Transverse colon (tissue), 4 donors: ENCODE data around the gene POLD1. TPM values are rescaled to one million over a fixed set of nuclear protein-coding genes. Genes with fewer than 3 reads are reported as not detected.

Experiments
- DNase-seq: peaks from one replicate; pipeline ENCODE4 v3.0.0-alpha.2; 2019
- H3K27ac ChIP-seq, 4 donors: fragments of 200-600 bp; sonication (generic); 2 replicates each; pipeline ENCODE4 v1.5.1; 2016 to 2018; ENCODE audit warnings: inconsistent platforms in 4 of 4
- H3K27me3 ChIP-seq: fragments of 200-600 bp; sonication (generic); 2 replicates; pipeline ENCODE4 v1.5.1; 2017; ENCODE audit warnings: inconsistent platforms
- H3K36me3 ChIP-seq, 4 donors: fragments of 200-600 bp; sonication (generic); 2 replicates each; pipeline ENCODE4 v1.5.1; 2017 to 2019; ENCODE audit warnings: inconsistent platforms in 4 of 4
- H3K4me1 ChIP-seq, 4 donors: fragments of 200-600 bp; sonication (generic); 2 replicates each; pipeline ENCODE4 v1.5.1; 2017 to 2020; ENCODE audit warnings: inconsistent platforms in 4 of 4
- H3K4me3 ChIP-seq, 4 donors: fragments of 200-600 bp; sonication (generic); 1 replicate in 1 of 4; 2 replicates in 3 of 4; pipeline versions ENCODE4 v1.5.1 to v1.6.1; 2017 to 2019; ENCODE audit warnings: inconsistent platforms in 4 of 4
- H3K9me3 ChIP-seq, 2 donors: fragments of 200-600 bp; sonication (generic); 2 replicates each; pipeline ENCODE4 v1.5.1; 2017 to 2019; ENCODE audit warnings: inconsistent platforms in 2 of 2
- EP300 ChIP-seq: sonication (generic); formaldehyde crosslinking; IDR thresholded peaks from one replicate; pipeline ENCODE4 v1.6.1; 2017; ENCODE audit warnings: antibody characterized with exemption, low read depth
- POLR2A ChIP-seq: fragments of 450-650 bp; IDR thresholded peaks from one replicate; pipeline ENCODE4 v1.6.1; 2016; ENCODE audit warnings: antibody characterized with exemption, mild to moderate bottlenecking, moderate library complexity
- POLR2AphosphoS5 ChIP-seq, 3 donors: sonication (generic); formaldehyde crosslinking; IDR thresholded peaks; one replicate each; pipeline ENCODE4 v1.6.1; 2016; ENCODE audit warnings: antibody characterized with exemption in 3 of 3
- WGBS, 2 donors: methylation state at CpG; one replicate each; pipeline ENCODE4 v1.1.5; 2018; ENCODE audit warnings: low coverage in 1 of 2; 5-methylcytosine and 5-hydroxymethylcytosine counted together
- in situ Hi-C, 4 donors: fragments of 200-750 bp; cut with MboI; loops; one replicate each; pipeline versions ENCODE4 v1.15.0 to v1.15.1; 2017; ENCODE audit warnings: low sequenced_read_pairs in 3 of 4, low pct_ligation_motif_present in 1 of 4, low pct_unique_long_range_greater_than_20kb in 1 of 4
- intact Hi-C: fragments of 100-400 bp; cut with DNase I; formaldehyde crosslinking; loops from one replicate; pipeline ENCODE4 v1.15.1; 2023; ENCODE audit warnings: low total_unique reads
- total RNA-seq, 4 donors: library from RNA; depleted of rRNA; stranded (reverse); fragments of >200 nt; gene quantifications; one replicate each; pipeline ENCODE4 v1.1.0, GENCODE V29; 2016
- TF ChIP-seq, protein P1 (sequence below), 5 experiments: fragments of 200-600 bp in 3 of 5; fragments of 450-650 bp in 2 of 5; sonication (generic) in 3 of 5; IDR thresholded peaks; 1 replicate in 2 of 5; 2 replicates in 3 of 5; pipeline ENCODE4 v1.5.1; 2016 to 2017; ENCODE audit warnings: antibody characterized with exemption in 5 of 5, inconsistent platforms in 3 of 5, mild to moderate bottlenecking in 2 of 5, moderate library complexity in 1 of 5

Gene POLD1
- total RNA-seq, 4 donors from 2014 or later: 14.6 to 59.1 (median 25.9) TPM

DNA sequence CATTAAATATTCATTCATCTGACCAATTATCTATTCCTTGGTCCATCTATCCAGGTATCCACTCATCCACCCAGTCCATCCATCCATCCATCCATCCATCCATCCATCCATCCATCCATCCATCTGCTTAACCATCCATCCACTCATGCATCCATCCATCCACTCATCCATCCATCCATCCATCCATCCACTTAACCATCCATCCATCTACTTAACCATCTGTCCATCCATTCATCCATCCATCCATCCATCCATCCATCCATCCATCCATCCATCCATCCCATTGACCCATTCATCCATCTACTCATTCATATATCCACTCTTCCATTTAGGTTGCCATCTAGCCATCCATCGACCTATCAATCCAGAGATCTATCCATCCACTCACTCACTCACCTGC, 59.9 kb downstream of the POLD1 start:
- no peak for DNase-seq
- no peaks in the 10 kb centered on the region for H3K4me1 ChIP-seq
- H3K4me3 ChIP-seq: no peak overlapping the region
- in situ Hi-C loops: no loop called here
- intact Hi-C loops: no loop called here
- no peaks in the 10 kb centered on the region for H3K36me3 ChIP-seq
- H3K9me3 ChIP-seq: no peaks in the 10 kb centered on the region
- TF ChIP-seq POLR2AphosphoS5 (IDR thresholded peaks at IDR 0.05): no peak
- no peak for TF ChIP-seq POLR2A
- no peak overlapping the region for H3K27ac ChIP-seq
- no peaks in the 10 kb centered on the region for H3K27me3 ChIP-seq
- 48 to 50% methylated on average over 1 of the region's 1 CpG for WGBS, 2 donors

DNA sequence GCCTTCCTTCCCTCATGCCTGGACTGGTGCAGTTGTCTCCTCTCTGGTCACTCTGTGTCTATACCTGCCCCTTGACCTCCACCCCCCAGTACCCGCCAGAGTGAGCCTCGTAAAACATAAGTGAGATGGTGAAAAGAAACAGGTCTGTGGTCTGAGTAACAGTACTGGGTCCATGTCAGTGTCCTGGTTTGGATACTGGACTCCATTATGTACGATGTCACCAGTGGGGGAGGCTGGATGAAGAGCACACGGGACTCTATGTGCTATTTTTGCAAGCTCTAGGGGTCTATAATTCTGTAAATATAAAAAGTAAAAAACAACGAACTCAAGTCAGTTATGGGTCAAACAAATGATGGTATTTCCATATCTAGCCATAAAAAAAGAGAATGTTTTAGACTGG, 62.9 kb downstream of the POLD1 start:
- intact Hi-C loops (no loop called here), in situ Hi-C loops (no loop called here)
- no peak overlapping the region for H3K27ac ChIP-seq
- H3K9me3 ChIP-seq: no peaks in the 10 kb centered on the region
- H3K4me3 ChIP-seq: no peak overlapping the region
- TF ChIP-seq, protein P1, sequence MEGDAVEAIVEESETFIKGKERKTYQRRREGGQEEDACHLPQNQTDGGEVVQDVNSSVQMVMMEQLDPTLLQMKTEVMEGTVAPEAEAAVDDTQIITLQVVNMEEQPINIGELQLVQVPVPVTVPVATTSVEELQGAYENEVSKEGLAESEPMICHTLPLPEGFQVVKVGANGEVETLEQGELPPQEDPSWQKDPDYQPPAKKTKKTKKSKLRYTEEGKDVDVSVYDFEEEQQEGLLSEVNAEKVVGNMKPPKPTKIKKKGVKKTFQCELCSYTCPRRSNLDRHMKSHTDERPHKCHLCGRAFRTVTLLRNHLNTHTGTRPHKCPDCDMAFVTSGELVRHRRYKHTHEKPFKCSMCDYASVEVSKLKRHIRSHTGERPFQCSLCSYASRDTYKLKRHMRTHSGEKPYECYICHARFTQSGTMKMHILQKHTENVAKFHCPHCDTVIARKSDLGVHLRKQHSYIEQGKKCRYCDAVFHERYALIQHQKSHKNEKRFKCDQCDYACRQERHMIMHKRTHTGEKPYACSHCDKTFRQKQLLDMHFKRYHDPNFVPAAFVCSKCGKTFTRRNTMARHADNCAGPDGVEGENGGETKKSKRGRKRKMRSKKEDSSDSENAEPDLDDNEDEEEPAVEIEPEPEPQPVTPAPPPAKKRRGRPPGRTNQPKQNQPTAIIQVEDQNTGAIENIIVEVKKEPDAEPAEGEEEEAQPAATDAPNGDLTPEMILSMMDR (IDR thresholded peaks at IDR 0.05): no peak
- no peak for TF ChIP-seq POLR2A
- no peak for DNase-seq
- peaks cover 14% of the 10 kb centered on the region for H3K27me3 ChIP-seq
- 63 to 69% methylated on average over 3 to 5 of the region's 5 CpGs for WGBS, 2 donors
- H3K36me3 ChIP-seq: no peaks in the 10 kb centered on the region
- H3K4me1 ChIP-seq: no peaks in the 10 kb centered on the region

DNA sequence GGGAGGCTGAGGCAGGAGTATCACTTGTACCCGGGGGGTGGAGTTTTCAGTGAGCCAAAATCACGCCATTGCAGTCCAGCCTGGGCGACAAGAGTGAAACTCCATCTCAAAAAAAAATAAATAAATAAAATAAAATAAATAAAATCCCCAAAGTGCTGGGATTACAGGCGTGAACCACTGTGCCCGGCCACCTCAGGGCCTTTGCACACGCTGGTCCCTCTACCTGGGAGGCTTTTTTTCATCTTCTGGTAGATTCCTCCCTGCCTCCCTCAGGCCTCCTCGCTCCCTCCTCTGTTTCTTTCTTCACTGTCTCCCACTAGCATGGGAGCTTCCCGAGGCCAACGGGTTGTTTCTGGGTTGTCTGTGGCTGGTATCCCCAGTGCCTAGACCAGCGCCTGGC, 63.6 kb downstream of the POLD1 start:
- intact Hi-C loops: no loop called here
- H3K27ac ChIP-seq: no peak overlapping the region
- TF ChIP-seq POLR2AphosphoS5 (IDR thresholded peaks at IDR 0.05) (no peak), EP300 (no peak), POLR2A (no peak)
- TF ChIP-seq, protein P1 (IDR thresholded peaks at IDR 0.05): no peak
- in situ Hi-C loops: no loop called here
- no peak overlapping the region for H3K4me3 ChIP-seq
- no peaks in the 10 kb centered on the region for H3K9me3 ChIP-seq
- DNase-seq: no peak
- WGBS, 2 donors: 83 to 94% methylated on average over 5 to 10 of the region's 10 CpGs
- no peaks in the 10 kb centered on the region for H3K36me3 ChIP-seq
- no peaks in the 10 kb centered on the region for H3K4me1 ChIP-seq
- H3K27me3 ChIP-seq: peaks cover 14% of the 10 kb centered on the region

DNA sequence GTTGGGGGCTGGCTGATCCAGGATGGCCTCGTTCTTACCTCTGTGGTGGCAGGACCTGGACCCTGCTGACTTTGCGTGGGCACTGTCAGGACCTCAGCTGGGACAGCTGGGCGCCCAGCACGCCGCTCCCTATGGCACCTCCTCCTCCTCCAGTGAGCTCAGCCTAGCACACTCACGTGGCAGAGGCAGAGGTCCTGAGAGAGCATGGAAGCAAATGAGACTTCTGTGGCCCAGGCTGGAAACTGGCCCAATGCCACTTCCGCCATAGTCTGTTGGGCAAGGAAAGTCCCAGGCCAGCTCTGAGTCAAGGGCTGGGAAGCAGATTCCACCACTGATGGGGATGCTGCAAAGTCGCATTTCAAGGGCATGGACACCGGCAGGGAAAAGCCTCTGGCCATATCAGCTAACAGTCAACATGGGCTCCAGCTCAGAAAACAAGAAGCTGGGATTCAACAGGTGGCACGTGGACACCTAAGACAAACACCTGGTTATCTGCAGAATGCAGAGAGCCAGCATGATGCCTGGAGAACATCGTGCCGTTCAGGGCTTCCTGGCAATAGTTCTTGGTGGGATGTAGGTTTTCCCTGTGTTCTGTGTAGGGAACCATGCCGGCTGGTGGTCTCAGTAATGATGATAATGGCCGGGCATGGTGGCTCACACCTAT, 65.2 kb downstream of the POLD1 start:
- TF ChIP-seq, protein P1 (IDR thresholded peaks at IDR 0.05): no peak
- TF ChIP-seq POLR2A: no peak
- no peak for TF ChIP-seq EP300
- TF ChIP-seq POLR2AphosphoS5 (IDR thresholded peaks at IDR 0.05): no peak
- Histone ChIP-seq H3K27ac (no peak overlapping the region), H3K36me3 (no peaks in the 10 kb centered on the region), H3K4me3 (no peak overlapping the region), H3K4me1 (no peaks in the 10 kb centered on the region), H3K9me3 (no peaks in the 10 kb centered on the region), H3K27me3 (peaks cover 14% of the 10 kb centered on the region)
- intact Hi-C loops (no loop called here), in situ Hi-C loops (no loop called here)
- WGBS, 2 donors: 68% methylated on average over 14 of the region's 14 CpGs; no CpG with 5 or more reads in 1 of the 2 donors
- DNase-seq: no peak
